CD8-positive, alpha-beta memory T cell (primary cell): ENCODE data around the gene PPP1R12C. TPM values are rescaled to one million over a fixed set of nuclear protein-coding genes. Genes with fewer than 3 reads are reported as not detected.
"Not testable (repeated sequence)": the region's sequence is repeated elsewhere in the genome, so short reads cannot be mapped to it uniquely, and the experiment has no call there.

Experiments used
- CTCF ChIA-PET: fragments of 350-600 bp; sonication (Branson Sonifier 250); formaldehyde crosslinking; loops from one replicate; lab custom pipeline; 2021; ENCODE audit warnings: antibody characterized with exemption; lab: Charles Lee
- POLR2A ChIA-PET: fragments of 350-600 bp; sonication (Branson Sonifier 250); formaldehyde crosslinking; loops from one replicate; lab custom pipeline; 2021; ENCODE audit warnings: antibody characterized with exemption; lab: Charles Lee
- DNase-seq, 5 donors: peaks; one replicate each; pipeline versions ENCODE4 v3.0.0 to v3.0.0-alpha.2; 2020 to 2022; ENCODE audit warnings: mixed read lengths in 1 of 5
- H3K27ac ChIP-seq: one replicate; pipeline ENCODE4 v1.7.0; 2013; ENCODE audit warnings: low read depth, mild to moderate bottlenecking, low read length, moderate library complexity
- H3K27me3 ChIP-seq: 2 replicates; pipeline ENCODE4 v1.7.0; 2013; ENCODE audit warnings: low read length, mild to moderate bottlenecking; ENCODE audit not compliant: insufficient read depth, poor library complexity, severe bottlenecking
- H3K36me3 ChIP-seq: 2 replicates; pipeline ENCODE4 v1.7.0; 2013; ENCODE audit warnings: mild to moderate bottlenecking, low read length, moderate library complexity; ENCODE audit not compliant: insufficient read depth
- H3K4me1 ChIP-seq: 2 replicates; pipeline ENCODE4 v1.7.0; 2013; ENCODE audit warnings: mild to moderate bottlenecking, low read length, moderate library complexity; ENCODE audit not compliant: insufficient read depth
- H3K4me3 ChIP-seq: 2 replicates; pipeline ENCODE4 v1.7.0; 2013; ENCODE audit warnings: mild to moderate bottlenecking, low read length
- H3K9me3 ChIP-seq: 2 replicates; pipeline ENCODE4 v1.7.0; 2013; ENCODE audit warnings: mild to moderate bottlenecking, low read length
- H3K27ac Mint-ChIP-seq, 8 donors: one replicate each; pipeline ENCODE4 v1.8.0; 2020 to 2021; ENCODE audit warnings: mixed read lengths in 8 of 8, mild to moderate bottlenecking in 6 of 8, inconsistent platforms in 3 of 8, moderate library complexity in 3 of 8
- H3K27me3 Mint-ChIP-seq, 2 donors: one replicate each; pipeline ENCODE4 v1.8.0; 2020 to 2021; ENCODE audit warnings: mixed read lengths in 2 of 2, mild to moderate bottlenecking in 1 of 2, moderate library complexity in 1 of 2
- H3K36me3 Mint-ChIP-seq, 3 donors: one replicate each; pipeline ENCODE4 v1.8.0; 2020 to 2021; ENCODE audit warnings: mixed read lengths in 3 of 3, inconsistent platforms in 1 of 3, mild to moderate bottlenecking in 1 of 3
- H3K4me1 Mint-ChIP-seq, 3 donors: one replicate each; pipeline ENCODE4 v1.8.0; 2020 to 2021; ENCODE audit warnings: mixed read lengths in 3 of 3, inconsistent platforms in 1 of 3, mild to moderate bottlenecking in 1 of 3
- H3K4me3 Mint-ChIP-seq, 7 donors: one replicate each; pipeline ENCODE4 v1.8.0; 2020 to 2021; ENCODE audit warnings: mixed read lengths in 7 of 7, mild to moderate bottlenecking in 6 of 7, moderate library complexity in 4 of 7, inconsistent platforms in 2 of 7
- H3K9me3 Mint-ChIP-seq, 5 donors: one replicate each; pipeline ENCODE4 v1.8.0; 2020 to 2022; ENCODE audit warnings: mixed read lengths in 5 of 5, mild to moderate bottlenecking in 3 of 5, moderate library complexity in 2 of 5, inconsistent platforms in 1 of 5
- polyA plus RNA-seq: library from polyadenylated mRNA; unstranded; fragments of 300-500 nt; fragmentation: Illumina TruSeq; gene quantifications from one replicate; pipeline ENCODE4 v1.2.3, GENCODE V29; 2021
- total RNA-seq, 2 experiments: library from RNA; stranded (reverse); gene quantifications; one replicate each; pipeline ENCODE4 v1.2.3, GENCODE V29; 2021

The PPP1R12C gene
- total and polyA plus RNA-seq, 3 experiments from 2014 or later, result 7.7 to 98.3 (median 95.4) TPM

DNA sequence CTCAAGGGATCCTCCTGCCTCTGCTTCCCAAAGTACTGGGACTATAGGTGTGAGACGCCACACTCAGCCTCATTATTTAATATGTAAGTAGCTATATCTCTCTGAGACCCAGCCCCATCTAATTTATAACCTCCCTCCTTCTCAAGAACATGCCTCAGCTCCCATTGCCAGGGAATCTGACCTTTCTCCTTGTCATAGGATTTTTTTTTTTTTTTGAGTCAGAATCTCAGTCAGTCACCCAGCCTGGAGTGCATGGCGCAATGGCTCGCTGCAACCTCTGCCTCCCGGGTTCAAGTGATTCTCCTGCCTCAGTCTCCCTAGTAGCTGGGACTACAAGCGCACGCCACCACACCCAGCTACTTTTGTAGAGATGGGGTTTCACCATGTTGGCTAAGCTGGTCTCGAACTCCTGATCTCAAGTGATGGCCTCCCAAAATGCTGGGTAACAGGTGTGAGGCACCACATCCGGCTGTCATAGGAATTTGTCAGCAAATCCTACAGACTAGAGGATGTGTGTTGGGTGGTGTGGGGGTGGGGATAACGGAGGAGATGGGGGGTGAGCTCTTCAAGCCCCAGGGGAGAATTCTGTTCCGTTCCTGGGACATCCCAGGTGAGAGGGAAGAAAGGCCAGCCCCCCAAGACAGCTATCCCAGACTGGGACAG, 46.8 kb downstream of the PPP1R12C start:
- peaks cover 9% of the 10 kb centered on the region for H3K4me1 ChIP-seq
- H3K9me3 Mint-ChIP-seq, result peaks cover 0 to 20% (median 5%) of the 10 kb centered on the region in 5 donors
- peak overlapping the region in 1 of 8 donors; percentile 22 for H3K27ac Mint-ChIP-seq
- H3K27me3 Mint-ChIP-seq, result peaks cover 70 to 80% of the 10 kb centered on the region in 2 donors
- peaks cover 23% of the 10 kb centered on the region for H3K27me3 ChIP-seq
- no peak overlapping the region for H3K4me3 ChIP-seq
- H3K36me3 ChIP-seq, result no peaks in the 10 kb centered on the region
- peaks cover 8 to 9% (median 8%) of the 10 kb centered on the region in 3 donors for H3K4me1 Mint-ChIP-seq
- no peak overlapping the region for H3K27ac ChIP-seq
- ChIA-PET POLR2A (no interaction called here), CTCF (interaction anchor here (1.5 kb wide), 1 partner anchor 18 kb away, joined by 3 read pairs; no protein-coding TSS in a partner anchor)
- H3K36me3 Mint-ChIP-seq, result no peaks in the 10 kb centered on the region
- H3K9me3 ChIP-seq, result no peaks in the 10 kb centered on the region
- DNase-seq, result no peak
- no peak overlapping the region for H3K4me3 Mint-ChIP-seq

DNA sequence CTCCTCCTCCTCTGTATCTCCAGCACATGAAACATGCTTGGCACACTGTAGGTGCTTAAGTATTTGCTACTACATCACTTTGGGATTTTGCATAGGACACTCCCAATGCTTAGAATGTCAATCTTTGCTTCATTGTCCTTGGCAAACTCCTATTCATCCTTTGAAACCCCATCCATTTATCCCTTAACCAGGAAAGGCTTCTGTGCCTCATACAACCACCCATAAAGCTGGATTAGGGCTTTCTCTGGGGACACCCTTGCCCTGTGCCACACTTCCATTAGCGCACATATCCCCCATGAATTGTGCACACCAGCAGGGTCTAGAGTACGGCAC, 47.6 kb downstream of the PPP1R12C start:
- peak overlapping the region in 3 of 8 donors; percentile 6 to 75 (median 64) for H3K27ac Mint-ChIP-seq
- H3K9me3 Mint-ChIP-seq, result peaks cover 0 to 20% (median 5%) of the 10 kb centered on the region in 5 donors
- peaks cover 8 to 9% (median 8%) of the 10 kb centered on the region in 3 donors for H3K4me1 Mint-ChIP-seq
- Histone ChIP-seq H3K4me3 (peak overlapping the region; percentile 4), H3K4me1 (peaks cover 9% of the 10 kb centered on the region), H3K27ac (no peak overlapping the region), H3K36me3 (no peaks in the 10 kb centered on the region), H3K27me3 (peaks cover 18% of the 10 kb centered on the region), H3K9me3 (no peaks in the 10 kb centered on the region)
- peaks cover 69 to 76% of the 10 kb centered on the region in 2 donors for H3K27me3 Mint-ChIP-seq
- no peaks in the 10 kb centered on the region for H3K36me3 Mint-ChIP-seq
- H3K4me3 Mint-ChIP-seq, result peak overlapping the region in 3 of 7 donors; percentile 55 to 73 (median 58)
- POLR2A ChIA-PET, result no interaction called here
- no peak for DNase-seq
- CTCF ChIA-PET, result interaction anchor here (1.0 kb wide), 1 partner anchor 18 kb away, joined by 3 read pairs; no protein-coding TSS in a partner anchor

DNA sequence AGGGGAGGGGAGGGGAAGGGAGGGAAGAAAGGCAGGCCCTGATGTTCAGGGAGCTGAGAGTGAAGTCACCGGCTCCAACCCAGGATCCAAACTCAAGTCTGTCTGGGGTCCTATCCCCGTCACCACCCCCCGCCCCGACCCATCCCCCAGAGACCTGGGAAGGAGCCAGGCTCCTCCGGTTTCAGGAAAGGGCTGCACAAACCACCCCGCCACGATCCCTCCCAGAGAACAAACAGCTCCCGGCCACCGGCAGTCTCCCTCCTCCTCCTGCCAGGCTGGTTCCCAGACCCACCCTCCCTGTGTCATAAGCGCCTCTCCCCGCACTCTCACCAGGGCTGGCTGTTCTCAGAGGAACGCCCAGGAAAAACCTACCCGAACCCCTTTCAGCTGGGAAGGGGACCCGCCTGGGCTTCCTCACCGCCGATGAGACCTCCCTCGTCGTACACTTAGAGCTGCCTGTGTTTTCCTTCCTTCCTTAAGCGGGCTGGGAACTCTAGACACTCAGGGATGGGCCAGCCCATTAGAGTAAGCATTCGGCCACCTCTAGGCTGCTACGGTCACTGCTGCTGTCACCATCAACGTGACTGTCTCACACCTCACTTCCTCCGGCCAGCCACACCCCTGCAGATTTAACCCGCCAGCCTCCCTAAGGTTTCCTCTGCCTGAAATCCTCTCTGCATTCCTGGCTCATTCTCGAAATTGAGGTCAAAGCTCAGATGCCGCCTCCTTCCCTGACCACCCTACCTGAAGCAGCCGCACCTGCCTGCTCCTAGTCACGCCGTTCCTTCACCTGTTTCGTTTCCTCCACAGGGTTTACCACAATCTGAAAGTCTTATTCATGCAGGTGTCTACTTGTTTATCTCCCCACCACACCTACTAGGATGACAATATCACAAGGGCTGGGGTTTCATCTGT, 48.2 kb downstream of the PPP1R12C start:
- peak overlapping the region in 5 of 7 donors; percentile 55 to 76 (median 64) for H3K4me3 Mint-ChIP-seq
- Histone ChIP-seq H3K27me3 (peaks cover 18% of the 10 kb centered on the region), H3K9me3 (no peaks in the 10 kb centered on the region), H3K4me3 (peak overlapping the region; percentile 4), H3K27ac (peak overlapping the region; percentile 16), H3K36me3 (no peaks in the 10 kb centered on the region), H3K4me1 (peaks cover 9% of the 10 kb centered on the region)
- POLR2A ChIA-PET, result no interaction called here
- peaks cover 0 to 17% (median 5%) of the 10 kb centered on the region in 5 donors for H3K9me3 Mint-ChIP-seq
- H3K4me1 Mint-ChIP-seq, result peaks cover 8 to 9% (median 8%) of the 10 kb centered on the region in 3 donors
- peak overlapping the region in 5 of 8 donors; percentile 6 to 87 (median 75) for H3K27ac Mint-ChIP-seq
- peaks cover 66 to 73% of the 10 kb centered on the region in 2 donors for H3K27me3 Mint-ChIP-seq
- no peaks in the 10 kb centered on the region for H3K36me3 Mint-ChIP-seq
- DNase-seq, result no peak
- CTCF ChIA-PET, result interaction anchor here (1.0 to 1.8 kb wide), 2 partner anchors 19 to 20 kb away, joined by 3 to 9 read pairs; no protein-coding TSS in a partner anchor

DNA sequence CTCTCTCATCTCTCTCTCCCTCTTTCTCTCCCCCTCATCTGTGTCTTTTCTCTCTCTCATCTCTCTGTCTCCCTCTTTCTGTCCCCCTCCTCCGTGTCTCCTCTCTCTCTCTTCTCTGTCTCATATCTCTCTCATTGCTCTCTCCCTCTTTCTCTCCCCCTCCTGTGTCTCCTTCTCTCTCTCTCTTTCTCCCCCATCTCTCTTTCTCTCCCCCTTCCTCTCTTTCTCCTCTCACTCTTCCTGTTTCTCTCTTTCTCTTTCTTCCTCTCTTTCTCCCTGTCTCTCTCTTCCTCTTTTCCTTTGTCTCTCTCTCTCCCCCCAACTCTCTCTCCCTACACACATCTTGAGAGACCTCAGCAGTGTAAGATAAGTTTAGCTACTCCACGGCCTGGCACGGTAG, 49.6 kb downstream of the PPP1R12C start:
- peaks cover 8 to 16% (median 11%) of the 10 kb centered on the region in 3 donors for H3K4me1 Mint-ChIP-seq
- peaks cover 16% of the 10 kb centered on the region for H3K4me1 ChIP-seq
- no peak overlapping the region for H3K27ac ChIP-seq
- no peak overlapping the region for H3K4me3 ChIP-seq
- CTCF ChIA-PET, result interaction anchor here (1.8 kb wide), 1 partner anchor 21 kb away, joined by 9 read pairs; no protein-coding TSS in a partner anchor
- no peaks in the 10 kb centered on the region for H3K9me3 ChIP-seq
- H3K27me3 Mint-ChIP-seq, result peaks cover 61 to 64% of the 10 kb centered on the region in 2 donors
- no peak overlapping the region for H3K4me3 Mint-ChIP-seq
- peaks cover 18% of the 10 kb centered on the region for H3K27me3 ChIP-seq
- H3K36me3 Mint-ChIP-seq, result no peaks in the 10 kb centered on the region
- POLR2A ChIA-PET, result no interaction called here
- DNase-seq, result no peak
- no peaks in the 10 kb centered on the region for H3K36me3 ChIP-seq
- peaks cover 0 to 8% (median 2%) of the 10 kb centered on the region in 5 donors for H3K9me3 Mint-ChIP-seq
- no peak overlapping the region for H3K27ac Mint-ChIP-seq

DNA sequence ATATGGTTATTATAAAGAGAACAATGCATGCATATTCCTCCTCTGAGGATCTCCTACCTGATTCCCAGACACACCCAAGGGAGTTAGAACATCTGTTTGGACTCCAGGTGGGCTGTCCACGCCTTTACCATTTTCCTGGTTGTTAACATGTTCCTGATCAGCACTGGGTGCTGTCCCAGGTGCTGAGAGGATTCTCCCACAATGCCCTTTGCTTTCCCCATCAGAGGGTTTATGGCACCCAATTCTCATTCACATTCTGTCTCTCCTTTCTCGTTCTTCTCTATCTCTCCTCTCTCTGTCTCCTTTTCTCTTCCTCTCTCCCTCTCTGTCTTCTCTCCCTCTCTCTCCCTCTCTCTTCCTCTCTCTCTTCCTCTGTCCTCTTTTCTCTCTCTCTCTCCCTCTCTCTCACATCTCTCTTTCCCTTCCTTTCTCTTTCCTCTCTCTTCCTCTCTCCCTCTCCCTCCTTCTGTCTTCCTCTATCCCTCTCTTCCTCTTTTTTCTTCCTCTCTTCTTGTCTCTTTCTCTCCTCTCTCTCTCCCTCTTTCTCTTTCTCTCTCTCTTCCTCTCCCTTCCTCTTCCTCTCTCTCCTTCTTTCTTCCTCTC, 51.2 kb downstream of the PPP1R12C start:
- no peak for DNase-seq

DNA sequence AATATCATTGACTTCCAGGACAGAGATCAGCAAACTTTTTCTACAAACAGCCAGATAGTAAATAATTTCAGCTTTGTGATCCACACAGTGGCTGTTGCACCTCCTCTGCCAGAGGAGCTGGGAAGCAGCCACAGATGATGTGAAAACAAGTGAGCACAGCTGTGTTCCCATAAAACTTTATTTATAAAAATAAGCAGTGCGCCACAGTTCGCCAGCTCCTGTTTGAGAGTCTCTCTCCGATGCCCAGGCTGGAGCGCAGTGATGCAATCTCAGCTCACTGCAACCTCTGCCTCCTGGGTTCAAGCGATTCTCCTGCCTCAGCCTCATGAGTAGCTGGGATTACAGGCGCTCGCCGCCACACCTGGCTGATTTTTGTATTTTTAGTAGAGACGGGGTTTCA, 51.9 kb downstream of the PPP1R12C start:
- H3K4me3 Mint-ChIP-seq, CTCF ChIA-PET, H3K9me3 Mint-ChIP-seq, H3K4me3 ChIP-seq, H3K27ac ChIP-seq, H3K36me3 Mint-ChIP-seq, DNase-seq, H3K36me3 ChIP-seq, H3K9me3 ChIP-seq: not testable (repeated sequence)
- POLR2A ChIA-PET, result interaction anchor here (0.6 kb wide), 1 partner anchor 556 kb away, joined by 3 read pairs; no protein-coding TSS in a partner anchor
- peaks cover 17 to 29% (median 20%) of the 10 kb centered on the region in 3 donors for H3K4me1 Mint-ChIP-seq
- H3K27me3 Mint-ChIP-seq, result peaks cover 38 to 43% of the 10 kb centered on the region in 2 donors
- peaks cover 17% of the 10 kb centered on the region for H3K27me3 ChIP-seq
- peak overlapping the region in 1 of 8 donors; percentile 9 for H3K27ac Mint-ChIP-seq
- H3K4me1 ChIP-seq, result peaks cover 22% of the 10 kb centered on the region

More for the DNA sequence above, 51.2 kb downstream of the PPP1R12C start:
- no peaks in the 10 kb centered on the region for H3K9me3 ChIP-seq
- no peaks in the 10 kb centered on the region for H3K36me3 Mint-ChIP-seq
- peaks cover 22% of the 10 kb centered on the region for H3K4me1 ChIP-seq
- H3K27me3 Mint-ChIP-seq, result peaks cover 45 to 50% of the 10 kb centered on the region in 2 donors
- no peaks in the 10 kb centered on the region for H3K36me3 ChIP-seq
- H3K27me3 ChIP-seq, result peaks cover 18% of the 10 kb centered on the region
- peak overlapping the region in 2 of 8 donors; percentile 9 to 35 for H3K27ac Mint-ChIP-seq
- H3K4me1 Mint-ChIP-seq, result peaks cover 15 to 28% (median 20%) of the 10 kb centered on the region in 3 donors
- POLR2A ChIA-PET, result no interaction called here
- H3K4me3 ChIP-seq, result no peak overlapping the region
- H3K9me3 Mint-ChIP-seq, result peaks cover 0 to 4% (median 0%) of the 10 kb centered on the region in 5 donors
- H3K27ac ChIP-seq, result no peak overlapping the region
- H3K4me3 Mint-ChIP-seq, result no peak overlapping the region
- CTCF ChIA-PET, result no interaction called here

DNA sequence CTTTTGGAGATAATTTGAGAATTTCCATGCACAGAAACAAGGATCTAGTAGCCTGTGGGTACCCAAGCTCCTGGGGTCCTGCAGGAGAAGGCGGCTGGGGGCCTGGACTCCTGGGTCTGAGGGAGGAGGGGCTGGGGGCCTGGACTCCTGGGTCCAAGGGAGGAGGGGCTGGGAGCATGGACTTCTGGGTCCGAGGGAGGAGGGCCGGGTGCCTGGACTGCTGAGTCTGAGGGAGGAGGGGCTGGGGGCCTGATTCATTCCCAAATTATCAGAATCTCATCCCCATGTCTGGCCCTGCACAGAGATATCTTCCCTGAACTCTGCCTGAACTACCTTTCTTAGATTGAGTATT, 54.0 kb downstream of the PPP1R12C start:
- Mint-ChIP-seq H3K4me1 (peaks cover 9 to 25% (median 20%) of the 10 kb centered on the region in 3 donors), H3K36me3 (peaks cover 4 to 13% (median 4%) of the 10 kb centered on the region in 3 donors), H3K4me3 (peak overlapping the region in 6 of 7 donors; percentile 55 to 92 (median 82)), H3K9me3 (no peaks in the 10 kb centered on the region), H3K27me3 (peaks cover 22 to 27% of the 10 kb centered on the region in 2 donors), H3K27ac (peak overlapping the region; percentile 19 to 87 (median 72))
- CTCF ChIA-PET, result interaction anchor here (1.0 kb wide), 3 partner anchors 16 to 157 kb away, joined by 3 read pairs; no protein-coding TSS in a partner anchor
- no peak overlapping the region for H3K4me3 ChIP-seq
- H3K36me3 ChIP-seq, result no peaks in the 10 kb centered on the region
- no peaks in the 10 kb centered on the region for H3K27me3 ChIP-seq
- POLR2A ChIA-PET, result interaction anchor here (0.7 to 1.2 kb wide), 3 partner anchors 18 to 344 kb away, joined by 3 to 4 read pairs (median 4); partner anchors contain the start of genes PPP1R12C and UBE2S
- no peak for DNase-seq
- peak overlapping the region; percentile 72 for H3K27ac ChIP-seq
- H3K4me1 ChIP-seq, result peaks cover 13% of the 10 kb centered on the region
- H3K9me3 ChIP-seq, result no peaks in the 10 kb centered on the region
